Hematopoietic multipotent progenitor cell (in vitro differentiated cells): Measurements from ENCODE around the gene HOXB3. TPM values are rescaled to one million over a fixed set of nuclear protein-coding genes. Genes with fewer than 3 reads are reported as not detected.

ENCODE experiments used
- DNase-seq, 3 donors: peaks; one replicate each; pipeline ENCODE4 v3.0.0-alpha.2; 2011 to 2015; ENCODE audit warnings: low read depth in 2 of 3, low spot score in 2 of 3
- total RNA-seq: library from RNA; depleted of rRNA; stranded (reverse); fragments of >200 nt; gene quantifications from one replicate; pipeline ENCODE4 v1.2.3, GENCODE V29; 2012

HOXB3 gene
- total RNA-seq, 1 donor: 20.5 TPM

DNA sequence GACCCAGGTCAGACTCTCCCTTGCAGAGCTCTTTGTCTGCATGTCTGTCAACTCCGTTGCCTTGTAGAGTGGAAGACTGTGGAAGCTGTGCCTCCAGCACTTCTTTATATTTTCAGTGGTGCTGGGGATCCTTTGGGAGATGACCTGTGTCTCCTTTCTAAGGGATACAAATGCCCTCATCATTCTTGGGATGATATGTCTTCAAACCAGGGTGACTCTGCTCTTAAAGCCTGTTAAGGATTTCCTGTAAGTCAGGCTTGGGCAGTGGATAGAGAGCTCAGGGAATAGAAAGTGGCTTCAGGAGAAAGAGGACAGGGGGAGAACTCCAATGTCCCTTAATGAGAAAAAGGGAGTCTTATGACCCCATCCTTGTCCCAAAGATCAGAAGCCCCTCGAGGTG is 1.5 kb downstream of the HOXB3 start:
- DNase-seq: no peak

DNA sequence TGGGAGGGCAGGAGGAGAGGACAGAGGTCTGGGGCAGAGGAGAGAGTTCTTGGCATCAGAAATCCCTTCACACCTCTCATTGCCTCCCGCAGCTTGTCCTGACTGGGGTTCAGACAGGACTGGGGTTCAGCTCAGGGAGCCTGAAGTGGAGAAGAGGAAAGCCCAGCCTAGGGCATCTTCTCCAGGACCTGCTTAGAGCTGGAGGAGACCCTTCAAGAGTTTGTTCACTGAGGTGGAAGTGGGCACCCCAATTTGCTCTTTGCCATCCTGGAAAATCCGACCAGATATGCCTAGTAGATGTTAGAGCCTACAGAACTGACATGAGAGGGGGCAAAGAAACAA is 2.0 kb downstream of the HOXB3 start:
- no peak for DNase-seq

DNA sequence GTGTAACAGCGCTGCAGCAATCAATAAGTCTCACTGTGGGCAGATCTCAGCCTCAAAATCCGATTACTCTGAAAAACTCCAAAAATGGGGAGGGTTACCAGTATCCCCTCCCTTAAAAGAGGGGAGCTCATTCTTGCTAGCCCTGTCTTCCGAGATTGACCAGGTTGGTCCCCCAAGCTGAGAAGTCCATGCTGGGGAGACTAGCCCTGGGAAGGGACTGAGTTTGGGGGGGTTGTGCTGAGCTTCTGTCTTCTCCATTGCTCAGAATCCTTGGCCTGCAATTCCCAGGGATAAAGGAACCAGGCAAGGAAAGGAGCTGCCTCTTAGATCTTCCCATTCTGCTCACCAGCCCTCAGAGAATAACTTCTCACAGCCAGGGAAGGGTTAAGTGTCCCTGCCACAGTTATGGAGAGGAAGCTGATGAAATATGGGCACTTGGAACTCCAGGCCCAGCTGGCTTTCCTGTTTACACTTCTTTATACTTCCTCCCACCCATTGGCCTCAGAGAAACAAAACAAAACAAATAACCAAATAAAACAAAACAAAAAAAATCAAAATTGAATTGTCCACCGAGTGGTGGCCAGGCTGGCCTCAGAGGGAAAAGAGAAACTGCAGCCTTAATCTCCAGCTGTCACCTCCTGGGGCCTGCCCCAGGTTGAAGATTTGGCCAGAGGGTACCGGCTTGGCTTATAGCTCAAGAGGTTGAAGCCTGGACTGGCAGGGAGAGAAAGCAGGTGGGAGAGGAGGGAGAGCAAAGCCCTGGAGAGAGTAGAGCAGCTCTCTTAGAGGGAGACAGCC is 2.6 kb downstream of the HOXB3 start:
- DNase-seq: no peak

DNA sequence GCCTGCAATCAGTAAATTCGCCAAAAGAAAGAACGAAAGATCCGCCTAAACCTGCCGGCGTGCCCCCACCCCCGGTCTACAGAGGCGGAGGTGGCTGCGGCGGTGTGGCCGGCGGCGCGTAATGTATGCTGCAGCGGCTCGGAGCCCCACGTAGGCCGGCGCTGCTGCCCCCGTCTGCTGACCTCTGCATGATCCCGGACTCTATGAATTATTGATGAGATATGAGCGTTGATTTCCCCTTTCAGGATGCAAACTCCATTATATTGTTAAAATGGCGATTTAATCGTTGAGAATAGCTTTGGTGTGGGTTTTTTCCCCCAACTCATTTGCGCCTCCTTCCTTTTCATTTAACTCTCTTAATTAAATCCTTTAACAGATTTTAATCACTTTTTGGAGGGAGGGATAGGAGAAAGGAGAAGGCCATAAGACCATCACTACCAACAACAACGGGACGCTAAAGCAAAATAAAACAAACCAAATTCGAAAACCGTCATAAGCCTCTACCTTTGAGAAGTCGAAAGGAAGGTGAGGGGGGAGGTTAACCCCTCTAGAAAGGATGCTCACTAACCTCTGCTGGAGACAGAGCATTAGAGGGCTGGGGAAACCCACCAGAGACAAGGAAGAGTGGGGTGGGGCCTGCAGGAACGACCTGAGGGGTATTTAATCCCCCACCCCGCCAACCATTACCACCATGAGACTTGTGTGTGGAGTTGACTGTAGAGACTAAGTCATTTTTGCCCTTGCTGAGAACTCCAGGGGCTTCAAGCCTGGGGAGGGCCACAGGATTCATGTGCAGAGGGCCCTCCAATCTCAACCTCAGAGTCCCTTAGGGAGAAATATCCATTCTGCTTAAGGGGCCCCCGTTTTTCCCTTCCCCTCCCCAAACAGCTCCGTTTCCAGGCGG is 3.4 kb downstream of the HOXB3 start:
- no peak for DNase-seq

DNA sequence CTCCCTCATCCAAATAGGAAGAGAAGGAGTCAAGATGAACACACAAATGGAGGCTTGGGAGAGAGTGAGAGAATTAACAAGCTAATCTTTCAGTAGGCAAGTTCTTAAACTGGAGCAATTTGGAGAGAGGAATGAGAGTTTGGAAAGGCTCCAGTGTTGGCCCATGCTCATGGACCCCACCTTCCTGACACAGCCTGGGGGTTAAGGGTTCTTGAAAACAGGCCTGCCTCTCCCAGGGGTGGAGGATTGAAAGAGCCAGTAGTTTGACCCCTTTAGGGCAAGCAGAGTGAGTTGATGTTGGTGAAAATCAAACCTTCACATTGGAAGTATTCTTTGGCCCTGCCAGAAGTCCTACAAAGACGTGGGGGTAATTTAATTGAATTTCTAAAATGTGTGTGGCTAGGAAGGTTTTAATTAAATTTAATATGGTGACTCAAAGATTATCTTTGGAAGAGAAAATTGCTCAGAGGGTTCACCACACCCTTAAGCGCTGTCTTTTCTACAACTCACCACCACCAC is 5.8 kb downstream of the HOXB3 start:
- no peak for DNase-seq

DNA sequence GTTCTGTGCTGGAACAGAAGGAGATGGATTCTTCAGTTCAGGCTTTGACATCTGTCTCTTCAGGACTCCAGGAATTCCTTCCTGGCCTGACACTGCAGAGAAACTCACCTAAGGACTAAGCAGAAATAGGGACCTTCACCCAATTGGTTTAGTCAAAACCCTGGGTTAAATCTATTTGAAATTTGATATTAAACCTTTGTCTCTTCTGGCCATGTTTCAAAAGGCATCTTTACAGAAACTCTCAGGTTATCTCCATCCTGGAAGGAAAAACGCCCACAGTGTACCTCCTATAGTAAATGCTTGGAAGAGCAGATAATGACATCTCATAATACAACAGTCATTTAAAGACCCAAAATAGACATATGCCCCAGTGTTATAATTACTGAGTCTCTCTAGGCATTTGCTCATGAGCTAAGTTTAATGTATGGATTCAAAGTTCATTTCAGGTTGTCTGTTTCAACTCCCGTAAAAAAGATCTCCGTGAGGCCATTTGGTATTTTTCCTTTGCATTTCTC is 6.3 kb downstream of the HOXB3 start:
- no peak for DNase-seq

DNA sequence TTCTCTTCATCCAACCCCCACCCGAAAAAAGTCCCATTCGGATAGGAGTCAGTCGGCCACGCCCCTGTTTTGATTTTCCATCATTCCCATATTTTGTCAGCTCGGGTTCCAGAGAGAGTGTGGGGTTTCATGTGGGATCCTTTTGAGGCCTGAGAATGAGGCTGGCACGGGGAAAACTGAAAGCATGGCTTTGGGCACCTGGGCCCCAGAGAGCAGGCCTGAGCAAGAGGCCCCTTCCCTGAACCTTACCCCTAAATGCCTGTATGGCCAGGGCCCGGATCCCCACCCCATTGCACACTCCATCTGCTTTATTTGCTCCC is 7.3 kb downstream of the HOXB3 start:
- DNase-seq: no peak

DNA sequence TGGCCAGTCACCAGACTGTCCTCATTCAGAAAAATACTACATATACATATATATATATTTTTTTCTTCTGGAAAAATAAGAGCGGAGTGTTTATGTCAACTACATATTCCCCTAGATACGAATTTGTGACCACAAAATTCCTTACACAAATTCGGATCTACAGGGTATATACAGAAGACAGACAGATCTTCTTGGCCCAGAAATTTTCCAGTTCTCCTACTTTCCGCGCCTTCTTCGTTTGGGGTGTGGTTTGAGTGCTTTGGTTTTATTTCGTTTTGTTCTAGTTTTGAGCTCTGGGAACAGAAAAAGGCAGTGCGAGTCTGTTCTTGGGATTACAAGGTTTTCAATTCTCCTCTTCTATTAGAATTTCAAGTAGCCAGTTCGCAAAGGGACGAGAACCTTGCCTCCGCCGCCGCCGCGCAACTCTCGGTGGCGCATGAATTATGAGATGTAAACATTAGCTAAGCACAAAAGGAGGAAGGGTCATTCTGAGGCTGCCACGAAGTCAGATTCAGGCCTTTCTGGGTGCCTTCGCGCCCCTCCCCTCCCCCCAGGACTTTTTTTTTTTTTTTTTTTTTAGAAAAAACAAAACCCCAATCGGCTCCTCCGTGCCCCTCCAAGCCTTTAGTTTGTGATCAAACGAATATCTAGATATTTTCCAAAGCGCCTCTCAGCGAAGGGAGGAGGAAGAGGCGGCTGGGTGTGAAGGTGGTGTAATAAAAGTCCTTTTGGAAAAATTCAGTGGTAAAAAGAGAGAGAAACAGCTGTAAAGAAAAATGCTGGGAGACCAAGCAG is 10.1 kb downstream of the HOXB3 start:
- DNase-seq: no peak

DNA sequence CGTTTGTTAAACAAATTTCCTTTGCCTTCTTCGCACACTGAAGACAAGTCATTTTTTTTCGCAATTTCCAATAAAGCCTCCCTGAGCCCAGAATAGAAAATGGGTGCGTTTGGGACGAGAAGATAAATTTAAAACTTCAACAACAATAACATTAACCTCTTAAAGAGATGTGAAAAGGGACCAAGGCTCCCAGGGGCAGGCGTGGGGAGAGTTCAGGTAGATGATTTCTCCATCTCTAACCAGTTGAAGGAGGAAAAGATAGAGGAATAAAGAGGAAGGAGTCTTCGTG is 10.6 kb downstream of the HOXB3 start:
- DNase-seq: no peak

DNA sequence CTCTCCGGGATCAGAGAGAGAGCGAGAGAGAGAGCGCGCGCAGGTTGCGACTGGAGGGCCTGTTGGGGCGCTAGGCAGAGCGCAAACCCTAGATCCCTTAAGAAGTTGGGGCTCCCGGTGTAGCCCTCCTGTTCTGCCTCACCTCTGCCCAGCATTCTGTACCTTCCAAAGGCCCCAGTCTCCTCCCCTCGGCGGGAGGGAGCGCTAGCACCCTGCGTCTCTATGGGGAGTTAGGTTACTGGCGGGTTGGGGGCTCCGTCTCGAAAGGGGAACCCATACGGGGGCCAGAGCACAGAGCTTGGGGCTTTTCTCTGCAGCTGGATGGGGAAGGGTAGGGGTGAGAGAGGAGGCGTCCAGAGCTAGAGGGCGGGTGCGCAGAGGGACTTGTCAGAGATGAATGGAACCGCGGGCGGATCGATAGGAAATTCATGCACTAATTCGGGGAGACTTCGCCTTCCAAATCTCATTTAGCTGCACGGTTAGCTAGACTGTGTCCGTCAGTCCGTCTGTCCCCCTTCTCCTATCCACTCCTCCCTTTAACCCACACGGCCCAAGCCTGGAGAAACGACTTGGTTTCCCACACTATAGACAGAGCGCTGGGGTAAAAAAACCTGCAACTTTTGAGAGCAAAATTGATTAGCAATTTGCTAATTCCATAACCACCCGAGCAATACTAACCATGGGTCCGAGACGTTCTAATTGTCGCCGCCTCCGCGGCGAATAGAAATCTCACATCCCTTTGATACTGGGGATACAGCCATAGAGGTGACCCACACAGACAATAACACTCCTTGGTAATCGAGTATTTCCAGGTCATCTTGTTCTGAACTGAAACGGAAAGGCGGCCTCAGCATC is 11.2 kb downstream of the HOXB3 start:
- peak in 1 of 3 donors; percentile 72 for DNase-seq

DNA sequence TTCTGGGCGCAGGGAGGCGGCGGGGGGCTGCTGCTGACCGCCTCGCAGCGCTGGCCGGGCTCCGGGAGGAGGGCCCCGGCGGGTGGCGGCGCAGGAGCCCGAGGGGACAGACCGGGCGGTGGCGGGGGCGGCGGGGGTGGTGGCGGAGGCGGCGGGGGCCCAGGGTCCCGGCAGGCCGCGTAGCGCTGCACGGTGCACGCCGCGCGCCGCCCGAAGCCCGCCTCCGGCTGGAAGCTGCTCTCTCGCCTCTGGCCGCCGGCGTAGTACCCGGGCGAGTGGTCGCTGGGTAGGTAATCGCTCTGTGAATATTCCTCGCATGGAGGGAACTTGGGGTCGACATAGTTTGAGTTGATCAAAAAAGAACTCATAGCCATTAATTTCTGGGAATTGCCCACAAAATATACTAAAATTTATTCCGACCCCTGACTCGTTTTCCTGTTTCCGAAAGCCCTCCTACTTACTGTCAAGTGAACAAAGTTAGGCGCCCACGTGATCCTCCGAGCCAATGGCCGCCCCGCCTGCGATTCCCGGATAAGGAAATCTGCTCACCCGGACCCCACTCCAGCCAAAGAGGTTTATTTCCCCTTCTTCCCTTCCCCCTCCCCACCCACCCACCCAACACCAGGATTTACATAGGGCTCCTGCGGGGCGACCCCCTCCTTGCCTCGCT is 12.0 kb downstream of the HOXB3 start, which contains the start of gene HOXB4:
HOXB4 (minus strand) TSS at position 405 of the 670 bp plus-strand sequence; CDS start at position 374, 31 bp downstream.
- peak in 2 of 3 donors; percentile 73 to 80 for DNase-seq

DNA sequence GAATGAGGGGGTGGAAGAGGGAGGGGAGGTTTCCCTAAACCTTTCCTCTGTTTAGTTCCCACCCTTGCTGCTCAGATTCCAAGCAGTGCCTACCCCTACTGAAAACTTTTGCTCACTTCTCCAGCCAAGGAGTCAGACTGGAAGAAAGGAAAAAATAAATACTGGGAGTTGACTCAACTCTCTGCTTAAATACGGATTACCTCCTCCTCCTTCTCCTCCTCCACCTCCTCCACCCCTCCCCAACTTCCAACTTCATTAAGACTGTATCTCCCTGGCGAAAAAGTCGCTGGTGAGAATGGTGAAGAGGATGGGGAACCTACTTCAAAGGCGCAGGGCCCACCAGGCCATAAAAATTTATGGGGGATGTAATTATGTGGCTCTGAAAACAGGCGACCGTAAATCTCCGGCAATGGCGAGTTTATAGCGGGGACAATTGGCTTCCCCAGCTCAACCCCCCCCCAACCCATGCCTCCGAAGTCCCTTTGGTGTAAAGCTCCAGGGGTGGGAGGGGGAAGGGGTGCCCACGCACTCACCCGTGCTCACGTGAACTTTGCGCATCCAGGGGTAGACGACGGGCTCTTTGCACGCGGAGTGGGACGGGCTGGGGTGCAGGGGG is 12.6 kb downstream of the HOXB3 start:
- DNase-seq: no peak

DNA sequence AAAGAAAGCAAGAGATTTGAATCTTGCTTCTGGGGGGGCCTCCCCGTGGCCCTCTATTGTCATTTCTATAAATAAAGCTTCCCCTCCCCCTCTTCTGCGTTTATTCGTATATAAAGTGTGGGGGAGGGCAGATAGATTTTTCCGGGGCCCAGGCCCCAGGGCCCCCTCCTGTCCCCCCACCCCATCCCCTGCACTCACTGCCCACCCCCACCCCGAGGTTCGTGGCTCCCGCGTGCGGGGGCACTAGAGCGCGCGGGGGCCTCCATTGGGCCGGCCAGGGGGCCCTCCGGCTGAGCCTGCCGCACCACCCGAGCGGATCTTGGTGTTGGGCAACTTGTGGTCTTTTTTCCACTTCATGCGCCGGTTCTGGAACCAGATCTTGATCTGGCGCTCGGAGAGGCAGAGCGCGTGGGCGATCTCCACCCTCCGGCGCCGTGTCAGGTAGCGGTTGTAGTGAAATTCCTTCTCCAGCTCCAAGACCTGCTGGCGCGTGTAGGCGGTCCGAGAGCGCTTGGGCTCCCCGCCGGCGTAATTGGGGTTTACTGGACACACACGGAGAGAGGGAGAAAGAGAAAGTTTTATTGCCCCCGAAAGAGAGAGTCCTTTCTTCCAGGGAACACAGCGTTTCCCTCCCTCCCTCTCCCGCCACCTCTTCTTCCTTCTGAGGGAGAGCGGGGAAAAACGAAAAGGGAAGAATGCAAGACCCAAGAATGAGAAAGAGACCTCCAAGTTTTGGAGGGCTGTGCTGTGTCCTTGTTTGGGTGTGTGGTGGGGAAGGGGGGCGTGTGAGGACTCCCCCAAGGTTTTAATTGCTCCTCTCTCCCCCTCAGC is 13.3 kb downstream of the HOXB3 start:
- DNase-seq: no peak

DNA sequence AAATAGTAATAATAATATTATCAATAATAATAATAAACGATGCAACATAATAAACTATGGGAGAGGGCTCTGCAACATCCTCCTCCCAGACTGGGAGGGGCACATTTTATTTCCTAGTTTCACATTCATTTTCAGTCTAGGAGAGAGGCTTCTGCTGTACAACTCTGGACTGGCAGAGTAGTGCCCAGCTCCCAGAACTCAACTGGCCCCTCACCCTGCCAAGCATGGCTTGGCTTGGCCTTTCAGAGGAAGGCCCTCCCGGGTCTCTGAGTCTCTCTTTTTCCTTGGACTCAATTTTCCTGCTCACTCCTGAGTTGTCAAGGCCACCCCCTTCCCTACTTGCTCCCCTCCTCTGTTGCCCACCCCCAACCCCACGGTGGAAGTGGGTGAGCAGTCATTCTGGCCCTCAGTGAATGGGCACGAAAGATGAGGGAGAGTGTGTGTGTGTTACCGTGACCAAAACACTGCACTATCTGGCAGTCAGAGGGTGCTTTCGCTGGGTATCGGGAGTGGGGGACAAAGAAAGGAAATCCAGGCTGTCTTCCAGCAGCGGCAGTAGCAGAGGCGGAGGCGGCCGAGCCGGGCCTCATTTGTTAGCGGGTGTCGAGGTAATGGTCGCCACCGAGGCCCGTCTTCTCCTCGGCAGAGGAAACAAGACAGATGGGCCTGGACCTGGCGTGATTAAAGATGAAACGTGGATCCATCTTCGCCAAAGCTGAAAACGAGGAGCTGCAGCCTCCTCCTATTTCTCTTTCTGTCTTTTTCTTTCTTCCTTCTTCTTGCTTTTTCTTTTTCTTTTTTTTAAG is 14.2 kb downstream of the HOXB3 start:
- DNase-seq: no peak

DNA sequence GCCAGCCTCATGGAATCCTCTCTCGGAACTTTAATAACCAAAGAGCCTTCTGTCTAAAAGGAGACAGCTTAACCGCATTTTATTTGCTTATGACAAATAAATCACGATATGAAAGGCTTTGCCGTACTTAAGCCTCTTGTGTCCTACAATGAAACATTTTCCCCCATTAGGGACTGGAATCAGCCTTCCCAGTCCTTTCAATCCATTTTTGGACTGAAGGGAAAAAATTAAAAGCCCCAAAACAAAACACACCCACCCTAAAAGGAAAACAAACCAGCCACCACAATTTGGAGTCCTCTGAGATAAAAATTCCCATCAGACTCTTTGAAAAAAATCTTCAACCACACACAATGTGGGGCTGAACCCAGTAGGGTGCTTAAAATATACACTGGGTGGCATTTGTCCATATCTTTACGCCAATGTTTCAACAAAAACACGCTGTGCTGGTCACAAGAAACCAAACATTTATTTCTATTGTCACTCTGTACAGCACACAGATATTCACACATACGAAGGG is 14.9 kb downstream of the HOXB3 start:
- no peak for DNase-seq

DNA sequence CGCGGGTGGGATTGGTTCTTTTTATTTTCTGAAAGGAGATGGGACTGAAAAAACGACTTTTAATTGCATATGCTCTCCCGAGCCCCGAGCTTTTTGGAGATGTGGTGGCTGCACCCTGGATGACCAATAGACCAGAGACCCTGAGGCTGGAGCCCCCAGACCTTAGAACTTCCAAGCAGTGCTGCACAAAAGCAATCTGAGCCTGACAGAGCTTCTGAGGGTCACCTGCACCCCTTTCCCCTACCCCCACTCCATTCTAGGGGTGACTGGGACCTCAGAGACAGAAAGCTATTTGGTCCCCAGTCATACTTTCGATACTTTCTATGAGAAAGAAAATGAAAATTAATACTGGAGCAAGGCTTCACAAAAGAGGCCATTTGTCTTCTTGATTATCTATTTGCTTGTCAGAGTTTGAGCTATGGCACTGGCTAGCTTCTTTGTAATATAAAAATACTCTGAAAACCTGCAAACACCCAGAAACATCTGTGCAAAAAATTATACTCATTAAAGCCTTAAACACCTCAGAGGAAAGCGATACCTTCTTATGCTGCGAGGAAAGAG is 15.5 kb downstream of the HOXB3 start:
- no peak for DNase-seq
